Measurements from ENCODE around the gene ACSL3.

ACSL3 gene

DNA sequence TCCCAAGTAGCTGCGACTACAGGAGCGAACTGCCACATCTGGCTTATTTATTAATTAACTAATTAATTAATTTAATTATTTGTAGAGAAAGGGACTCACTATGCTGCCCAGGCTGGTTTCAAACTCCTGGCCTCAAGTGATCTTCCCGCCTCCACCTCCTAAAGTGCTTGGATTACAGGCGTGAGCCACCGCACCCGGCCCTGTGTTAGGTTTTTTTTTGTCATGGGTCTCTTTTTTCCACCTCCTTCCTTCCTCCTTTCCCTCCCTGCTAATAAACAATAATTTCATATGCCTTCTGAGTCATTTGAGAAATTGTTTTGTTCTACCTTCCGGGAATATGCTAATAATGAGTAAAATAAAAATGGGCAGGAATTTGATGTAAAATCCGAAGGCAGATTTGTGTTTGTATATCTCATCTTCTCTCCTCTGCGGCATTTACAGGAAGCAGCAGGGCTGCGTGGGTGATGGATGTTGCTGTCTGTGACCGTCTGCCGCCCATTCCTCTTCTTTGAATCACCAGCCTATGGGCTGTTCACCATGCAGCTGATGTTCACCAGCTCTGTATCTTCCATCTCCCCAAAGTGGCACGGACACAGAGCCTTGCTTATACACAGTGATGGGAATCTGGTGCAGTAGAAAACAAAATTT is 89.9 kb downstream of the ACSL3 start:
- no peaks in the 10 kb centered on the region for H3K36me3 ChIP-seq (ENCODE audit: insufficient read depth)
- no peak overlapping the region for H3K4me3 ChIP-seq (IDR thresholded peaks at IDR 0.05; ENCODE audit: insufficient read depth, low read depth, low read length)
- H3K27ac ChIP-seq, result no peak overlapping the region
- no peak overlapping the region for H2AFZ ChIP-seq (ENCODE audit: low read depth)
- H3K4me2 ChIP-seq, result no peak overlapping the region
- H3K9ac ChIP-seq, result no peak overlapping the region
- TF ChIP-seq, protein P1, sequence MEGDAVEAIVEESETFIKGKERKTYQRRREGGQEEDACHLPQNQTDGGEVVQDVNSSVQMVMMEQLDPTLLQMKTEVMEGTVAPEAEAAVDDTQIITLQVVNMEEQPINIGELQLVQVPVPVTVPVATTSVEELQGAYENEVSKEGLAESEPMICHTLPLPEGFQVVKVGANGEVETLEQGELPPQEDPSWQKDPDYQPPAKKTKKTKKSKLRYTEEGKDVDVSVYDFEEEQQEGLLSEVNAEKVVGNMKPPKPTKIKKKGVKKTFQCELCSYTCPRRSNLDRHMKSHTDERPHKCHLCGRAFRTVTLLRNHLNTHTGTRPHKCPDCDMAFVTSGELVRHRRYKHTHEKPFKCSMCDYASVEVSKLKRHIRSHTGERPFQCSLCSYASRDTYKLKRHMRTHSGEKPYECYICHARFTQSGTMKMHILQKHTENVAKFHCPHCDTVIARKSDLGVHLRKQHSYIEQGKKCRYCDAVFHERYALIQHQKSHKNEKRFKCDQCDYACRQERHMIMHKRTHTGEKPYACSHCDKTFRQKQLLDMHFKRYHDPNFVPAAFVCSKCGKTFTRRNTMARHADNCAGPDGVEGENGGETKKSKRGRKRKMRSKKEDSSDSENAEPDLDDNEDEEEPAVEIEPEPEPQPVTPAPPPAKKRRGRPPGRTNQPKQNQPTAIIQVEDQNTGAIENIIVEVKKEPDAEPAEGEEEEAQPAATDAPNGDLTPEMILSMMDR (conservative IDR thresholded peaks at IDR 0.05; ENCODE audit: low read depth, low read length), result no peak
- no peaks in the 10 kb centered on the region for H4K20me1 ChIP-seq (ENCODE audit: insufficient read depth)
- H3K4me1 ChIP-seq (ENCODE audit: low read depth, poor library complexity, severe bottlenecking), result peaks cover 5% of the 10 kb centered on the region
- no peaks in the 10 kb centered on the region for H3K79me2 ChIP-seq (ENCODE audit: insufficient read depth, low read depth)
- no peaks in the 10 kb centered on the region for H3K27me3 ChIP-seq (ENCODE audit: insufficient read depth, low read depth)

DNA sequence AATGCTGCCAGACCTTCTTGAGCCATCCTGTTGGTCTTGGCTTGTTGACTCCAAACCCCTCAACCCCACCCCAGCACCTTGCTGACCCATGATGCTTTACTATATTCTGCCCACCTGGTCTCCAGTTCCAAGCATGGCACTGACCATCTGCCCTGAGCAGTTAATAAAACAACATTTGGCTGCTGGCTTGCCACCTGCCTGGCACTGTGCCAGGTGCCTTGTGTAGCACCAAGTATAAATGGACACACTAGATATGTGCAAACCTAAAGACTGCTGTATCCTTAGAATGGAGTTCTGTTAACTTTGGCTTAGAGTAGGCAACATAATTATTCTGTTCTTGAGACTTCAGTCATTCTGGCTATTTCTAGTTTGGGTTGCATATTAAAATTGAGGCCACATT is 91.4 kb downstream of the ACSL3 start:
- Histone ChIP-seq H3K36me3 (ENCODE audit: insufficient read depth) (no peaks in the 10 kb centered on the region), H3K4me3 (IDR thresholded peaks at IDR 0.05; ENCODE audit: insufficient read depth, low read depth, low read length) (no peak overlapping the region), H4K20me1 (ENCODE audit: insufficient read depth) (no peaks in the 10 kb centered on the region), H3K9ac (no peak overlapping the region), H3K27ac (no peak overlapping the region), H3K79me2 (ENCODE audit: insufficient read depth, low read depth) (no peaks in the 10 kb centered on the region), H3K27me3 (ENCODE audit: insufficient read depth, low read depth) (no peaks in the 10 kb centered on the region), H2AFZ (ENCODE audit: low read depth) (no peak overlapping the region), H3K4me2 (no peak overlapping the region), H3K4me1 (ENCODE audit: low read depth, poor library complexity, severe bottlenecking) (peaks cover 5% of the 10 kb centered on the region)
- TF ChIP-seq, protein P1 (conservative IDR thresholded peaks at IDR 0.05; ENCODE audit: low read depth, low read length), result no peak

DNA sequence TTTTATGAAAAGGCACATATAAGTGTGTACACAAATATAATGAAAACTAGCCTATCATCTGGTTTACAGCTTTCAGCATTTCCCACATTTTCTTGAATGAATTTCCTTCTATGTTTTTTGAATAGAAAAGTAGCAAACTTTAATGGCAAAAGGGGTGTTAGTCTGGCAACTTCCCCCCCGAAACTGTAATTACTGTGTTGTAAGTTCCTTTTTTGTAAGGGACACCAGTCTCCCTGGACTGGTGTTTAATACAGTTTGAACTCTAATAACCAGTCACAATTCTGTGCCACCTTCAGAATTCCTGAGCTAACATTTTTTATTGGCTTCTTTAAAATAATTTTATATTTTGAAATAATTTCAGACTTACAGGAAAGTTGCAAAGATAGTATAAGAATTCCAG is 94.2 kb downstream of the ACSL3 start:
- Histone ChIP-seq H3K36me3 (ENCODE audit: insufficient read depth) (no peaks in the 10 kb centered on the region), H3K4me3 (IDR thresholded peaks at IDR 0.05; ENCODE audit: insufficient read depth, low read depth, low read length) (no peak overlapping the region), H3K27me3 (ENCODE audit: insufficient read depth, low read depth) (no peaks in the 10 kb centered on the region), H3K27ac (no peak overlapping the region), H3K4me2 (no peak overlapping the region), H2AFZ (ENCODE audit: low read depth) (no peak overlapping the region), H4K20me1 (ENCODE audit: insufficient read depth) (no peaks in the 10 kb centered on the region), H3K79me2 (ENCODE audit: insufficient read depth, low read depth) (no peaks in the 10 kb centered on the region), H3K4me1 (ENCODE audit: low read depth, poor library complexity, severe bottlenecking) (peaks cover 5% of the 10 kb centered on the region), H3K9ac (no peak overlapping the region)
- TF ChIP-seq, protein P1 (conservative IDR thresholded peaks at IDR 0.05; ENCODE audit: low read depth, low read length), result no peak

DNA sequence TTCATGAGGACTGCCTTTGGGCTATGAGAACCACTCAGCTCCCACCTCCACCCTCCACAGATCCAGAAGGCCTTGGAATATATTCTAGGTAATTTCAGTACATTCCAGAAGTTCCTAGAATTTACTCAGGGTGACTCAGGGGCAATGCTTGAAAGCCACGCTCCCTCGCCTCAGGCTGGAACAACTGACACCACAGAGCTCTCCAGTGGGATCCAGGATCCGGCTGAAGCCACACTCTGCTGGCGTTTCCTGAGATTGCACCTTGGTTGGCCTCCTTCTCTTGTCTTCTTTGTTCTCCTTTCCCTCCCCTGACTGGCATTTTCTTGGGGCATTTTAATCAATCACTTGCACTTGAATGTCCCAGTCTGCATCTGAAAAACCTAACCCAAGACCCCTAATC is 98.5 kb downstream of the ACSL3 start:
- Histone ChIP-seq H3K4me2 (no peak overlapping the region), H3K27ac (no peak overlapping the region), H3K36me3 (ENCODE audit: insufficient read depth) (no peaks in the 10 kb centered on the region), H3K79me2 (ENCODE audit: insufficient read depth, low read depth) (no peaks in the 10 kb centered on the region), H3K4me1 (ENCODE audit: low read depth, poor library complexity, severe bottlenecking) (no peaks in the 10 kb centered on the region), H3K4me3 (IDR thresholded peaks at IDR 0.05; ENCODE audit: insufficient read depth, low read depth, low read length) (no peak overlapping the region), H4K20me1 (ENCODE audit: insufficient read depth) (no peaks in the 10 kb centered on the region), H3K9ac (no peak overlapping the region), H2AFZ (ENCODE audit: low read depth) (no peak overlapping the region), H3K27me3 (ENCODE audit: insufficient read depth, low read depth) (no peaks in the 10 kb centered on the region)
- TF ChIP-seq, protein P1 (conservative IDR thresholded peaks at IDR 0.05; ENCODE audit: low read depth, low read length), result no peak

Data from KMS-11 (cell line).